GM10847 (cell line): ENCODE results near the gene RYR1.

Experiments
- POLR2A ChIP-seq: IDR thresholded peaks from 2 replicates; pipeline ENCODE4 v1.6.1; 2011; ENCODE audit not compliant: insufficient read length; ENCODE audit errors: extremely low read depth

RYR1 gene

DNA sequence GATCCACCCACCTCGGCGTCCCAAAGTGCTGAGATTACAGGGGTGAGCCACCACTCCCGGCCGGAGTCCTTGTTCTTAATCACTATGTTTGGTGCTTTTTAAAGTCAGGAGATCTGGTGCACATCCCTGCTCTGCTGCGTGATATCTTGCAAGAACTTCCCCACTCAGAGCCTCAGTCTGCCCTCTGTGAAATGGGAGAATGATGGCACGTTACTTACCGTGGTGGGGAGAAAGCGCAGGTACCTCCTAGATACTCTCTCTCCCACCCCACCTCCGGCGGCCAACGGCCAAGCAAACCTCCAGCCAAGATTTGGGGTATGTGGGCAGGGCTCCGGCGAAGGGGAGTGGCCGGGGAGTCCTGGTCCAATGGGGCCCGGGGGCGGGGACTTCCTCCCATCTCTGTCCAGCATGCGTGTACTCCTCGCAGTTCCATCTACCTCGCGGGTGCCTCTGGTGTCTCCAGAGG, at the start of gene RYR1:
RYR1 (plus strand) TSS at position 424 of the 466 bp plus-strand sequence. CDS start 139 bp downstream, outside the sequence.
- TF ChIP-seq POLR2A = no peak

DNA sequence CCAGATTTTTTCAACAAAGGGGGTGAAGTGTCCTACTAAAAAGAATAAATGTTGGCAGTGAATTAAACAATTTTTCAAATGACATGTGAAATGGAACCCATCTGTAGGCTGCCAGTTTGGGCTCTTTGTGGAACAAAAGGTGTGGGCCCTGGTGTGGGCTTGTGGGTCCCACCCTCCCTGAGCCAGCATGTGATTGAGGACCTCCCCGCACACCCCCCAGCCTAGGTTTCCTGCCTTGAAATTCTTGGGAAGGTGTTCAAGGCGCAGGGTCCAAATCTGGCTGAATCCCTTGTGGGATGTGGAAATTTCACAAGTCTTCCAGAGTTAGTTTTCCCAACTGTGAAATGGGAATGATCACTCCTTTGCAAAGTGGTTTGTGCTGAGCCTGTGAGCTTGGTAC, 49.7 kb upstream of the RYR1 start:
- no peak for TF ChIP-seq POLR2A

DNA sequence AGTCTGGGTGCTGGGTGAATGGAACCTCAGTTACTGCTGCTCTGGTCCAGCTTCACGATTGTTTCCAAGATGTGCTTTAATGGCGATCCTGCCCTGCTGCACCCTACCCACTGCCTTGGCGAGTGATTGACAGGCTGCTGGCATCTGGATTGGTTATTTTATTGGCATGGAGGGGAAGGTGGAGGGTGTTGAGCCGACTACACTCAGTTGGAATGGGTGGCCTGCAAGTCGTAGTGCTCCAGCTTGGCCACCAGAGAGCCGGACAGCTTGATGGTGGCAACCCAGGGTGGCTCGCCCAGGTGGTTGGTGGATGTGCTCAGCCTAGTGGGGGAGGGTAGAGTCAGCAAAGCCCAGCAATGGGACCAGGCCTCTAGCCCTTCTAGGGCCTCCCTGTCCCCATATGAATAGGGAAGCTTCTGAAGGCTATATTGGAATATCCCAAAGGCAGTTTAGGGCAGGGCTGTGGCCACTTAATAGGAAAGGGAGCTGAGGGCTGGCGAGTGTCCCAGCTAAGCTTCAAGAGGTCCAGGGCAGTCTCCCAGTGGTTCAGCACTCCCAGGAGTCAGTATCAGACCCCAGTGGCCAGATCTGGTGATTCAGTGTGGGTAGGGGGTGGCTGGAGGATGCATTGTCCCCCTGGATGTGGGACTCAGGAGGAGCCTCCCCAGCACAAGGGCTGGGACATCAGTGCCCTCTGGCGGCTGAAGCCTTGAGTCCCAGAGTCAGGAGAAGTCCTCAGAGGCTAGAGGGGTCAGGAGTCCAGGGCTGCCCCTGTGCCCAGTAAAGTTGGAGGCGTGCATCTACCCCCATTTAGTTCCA, 49.1 kb upstream of the RYR1 start:
- no peak for TF ChIP-seq POLR2A

DNA sequence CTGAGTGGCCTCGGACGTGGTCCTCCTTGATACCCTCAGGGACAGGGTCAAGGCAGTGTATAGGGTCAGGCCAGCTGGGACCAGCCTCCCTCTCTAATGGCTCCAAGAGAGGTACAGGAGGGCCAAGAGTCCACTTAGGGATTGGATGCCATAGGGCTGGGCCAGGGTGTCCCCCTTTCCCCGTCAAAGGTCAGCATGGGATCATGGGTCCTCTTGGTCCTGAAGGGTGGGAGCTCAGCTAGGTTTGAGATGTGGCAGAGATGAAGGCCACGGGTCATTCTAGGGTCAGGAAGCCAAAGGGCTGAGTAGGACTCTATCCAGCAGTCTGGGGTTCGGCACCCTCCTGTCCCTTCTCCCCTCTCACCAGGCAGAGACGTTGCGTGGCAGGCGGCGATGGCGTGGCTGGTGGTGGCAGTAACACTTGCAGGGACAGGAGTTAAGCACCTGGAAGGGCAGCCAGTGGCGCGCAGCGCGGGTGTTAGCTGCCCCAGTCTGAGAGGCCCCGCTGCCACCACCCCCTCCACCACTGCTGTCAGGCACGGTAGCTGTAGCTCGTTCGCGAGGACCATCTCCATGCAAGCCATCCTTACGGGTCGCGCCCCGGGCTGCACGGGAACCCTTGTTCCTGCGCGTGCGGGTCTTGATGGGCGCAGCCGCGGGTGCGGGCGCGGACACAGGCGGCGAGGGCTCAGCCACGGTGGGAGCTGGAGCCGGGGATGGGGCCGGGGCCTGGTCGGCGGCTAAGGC, 48.3 kb upstream of the RYR1 start:
- no peak for TF ChIP-seq POLR2A

DNA sequence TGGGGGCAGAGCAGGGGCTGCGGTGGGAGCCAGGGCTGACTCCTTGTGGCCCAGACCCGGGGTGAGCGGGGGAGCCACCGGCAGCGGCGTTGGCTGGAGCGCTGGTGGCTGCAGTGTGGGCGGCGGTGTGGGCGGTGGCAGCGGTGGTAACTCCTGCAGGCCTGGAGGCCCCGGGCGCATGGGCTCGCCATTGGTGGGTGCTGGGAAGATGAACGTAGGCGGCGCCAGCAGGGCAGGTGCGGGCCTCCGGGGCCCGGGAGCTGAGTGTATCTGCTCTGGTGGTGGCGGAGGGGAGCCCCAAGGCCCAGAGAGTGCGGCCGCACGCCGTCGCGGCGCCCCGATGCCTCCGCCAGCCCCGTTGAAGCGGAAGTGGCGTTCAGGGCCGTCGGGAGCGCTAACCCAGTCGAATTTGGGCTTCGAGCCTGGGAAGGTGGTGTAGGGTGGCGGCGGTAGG, 47.7 kb upstream of the RYR1 start:
- TF ChIP-seq POLR2A = no peak

DNA sequence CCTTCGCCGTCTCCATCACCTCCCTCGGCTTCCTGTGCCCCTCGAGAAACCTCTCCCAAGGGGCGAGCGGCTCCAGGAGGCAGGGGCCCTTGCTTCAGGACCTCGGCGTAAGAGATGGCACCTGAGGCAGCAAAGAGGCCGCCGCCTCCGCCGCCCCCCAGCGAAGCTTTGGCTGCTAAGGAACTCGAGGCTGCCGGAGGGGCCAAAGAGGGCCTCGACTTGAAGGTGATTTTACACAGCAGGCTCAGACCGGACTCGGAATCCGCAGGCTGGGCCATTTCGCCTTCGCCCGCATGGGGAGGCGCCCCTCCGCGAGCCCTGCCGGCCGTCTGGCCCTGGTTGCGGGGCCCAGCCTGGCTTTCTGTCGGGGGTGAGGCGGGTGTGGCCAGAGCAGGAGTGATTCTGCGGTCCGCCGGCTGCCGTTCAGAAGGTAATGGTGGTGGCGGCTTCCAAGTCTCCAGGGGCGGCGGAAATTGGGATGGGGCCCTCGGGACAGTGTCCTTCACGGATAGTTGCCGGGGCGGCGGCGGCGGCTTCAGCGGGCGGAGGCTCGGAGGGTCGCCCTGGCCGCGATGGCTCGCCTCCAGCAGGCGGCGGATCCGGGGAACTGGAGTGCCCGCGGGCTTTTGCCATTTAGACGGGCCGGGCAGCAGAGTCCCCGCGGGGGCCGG, 47.1 kb upstream of the RYR1 start:
- TF ChIP-seq POLR2A = no peak

DNA sequence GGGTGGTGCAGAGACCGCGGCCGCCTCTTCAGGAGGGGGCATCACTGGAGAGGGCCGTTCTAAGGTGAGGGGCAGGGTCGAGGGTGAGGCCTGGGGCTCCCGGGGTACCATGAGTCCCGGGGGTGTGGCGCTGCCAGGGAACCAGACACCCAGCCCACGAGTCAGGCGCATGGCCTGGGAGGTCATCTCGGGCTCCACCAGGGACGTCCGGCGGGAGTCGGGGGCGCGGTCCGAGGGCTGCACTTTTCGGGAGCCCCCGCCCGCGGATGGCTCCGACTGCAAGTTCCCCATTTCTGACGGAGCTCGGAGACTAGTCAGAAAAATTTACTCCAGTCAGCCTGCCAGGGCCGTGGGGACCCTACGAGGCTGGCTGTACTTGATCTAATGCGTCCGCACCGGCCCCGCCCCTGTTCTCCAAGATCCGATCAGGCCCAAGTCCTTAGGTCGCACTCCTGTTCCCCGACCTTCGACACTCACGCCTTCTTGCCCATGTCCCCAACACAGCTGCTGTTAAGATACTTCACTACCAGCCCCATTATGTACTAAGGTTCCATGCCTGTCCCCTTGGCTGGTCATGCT, 46.4 kb upstream of the RYR1 start:
- TF ChIP-seq POLR2A = no peak

DNA sequence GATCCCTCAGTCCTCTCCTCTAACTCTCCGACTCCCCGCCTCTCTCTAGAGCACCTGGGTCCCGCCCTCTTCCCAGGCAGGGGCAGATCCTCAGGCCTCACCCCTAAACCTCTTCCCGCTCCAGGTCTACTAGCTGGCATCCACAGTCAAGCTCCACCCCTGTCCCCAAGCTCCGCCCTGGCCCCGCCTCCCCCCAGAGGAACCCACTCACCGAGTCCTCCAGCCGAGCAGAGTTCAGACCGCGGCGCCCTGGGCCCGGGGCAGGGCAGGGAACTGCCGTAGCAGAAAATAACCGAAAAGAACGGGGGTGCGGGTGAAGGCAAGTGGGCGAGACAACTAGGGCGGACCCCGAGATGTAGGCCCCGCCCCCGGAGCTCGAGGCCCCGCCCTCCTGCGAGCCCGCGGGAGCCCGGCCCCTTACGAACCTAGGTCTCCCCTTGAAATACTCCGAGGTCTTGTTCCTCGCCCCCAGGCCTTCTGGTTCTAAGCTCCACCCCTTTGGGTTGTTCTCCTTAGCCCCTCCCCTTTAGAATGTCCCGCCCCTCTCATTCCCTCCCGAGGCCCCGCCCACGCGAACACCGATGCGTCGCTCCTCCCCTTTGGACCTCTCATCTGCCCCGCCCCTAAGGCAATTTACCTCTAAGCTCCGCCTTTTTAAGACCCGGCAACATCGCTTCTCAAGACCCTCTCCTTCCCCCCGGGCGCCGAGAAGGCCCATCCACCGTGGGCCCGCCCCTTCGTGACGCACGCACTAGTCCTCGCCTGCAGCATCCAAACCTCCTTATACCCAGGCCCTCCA, 45.7 kb upstream of the RYR1 start, which contains the start of gene GGN:
GGN (minus strand) TSS at position 485 of the 799 bp plus-strand sequence. CDS start 773 bp downstream, outside the sequence.
- no peak for TF ChIP-seq POLR2A

DNA sequence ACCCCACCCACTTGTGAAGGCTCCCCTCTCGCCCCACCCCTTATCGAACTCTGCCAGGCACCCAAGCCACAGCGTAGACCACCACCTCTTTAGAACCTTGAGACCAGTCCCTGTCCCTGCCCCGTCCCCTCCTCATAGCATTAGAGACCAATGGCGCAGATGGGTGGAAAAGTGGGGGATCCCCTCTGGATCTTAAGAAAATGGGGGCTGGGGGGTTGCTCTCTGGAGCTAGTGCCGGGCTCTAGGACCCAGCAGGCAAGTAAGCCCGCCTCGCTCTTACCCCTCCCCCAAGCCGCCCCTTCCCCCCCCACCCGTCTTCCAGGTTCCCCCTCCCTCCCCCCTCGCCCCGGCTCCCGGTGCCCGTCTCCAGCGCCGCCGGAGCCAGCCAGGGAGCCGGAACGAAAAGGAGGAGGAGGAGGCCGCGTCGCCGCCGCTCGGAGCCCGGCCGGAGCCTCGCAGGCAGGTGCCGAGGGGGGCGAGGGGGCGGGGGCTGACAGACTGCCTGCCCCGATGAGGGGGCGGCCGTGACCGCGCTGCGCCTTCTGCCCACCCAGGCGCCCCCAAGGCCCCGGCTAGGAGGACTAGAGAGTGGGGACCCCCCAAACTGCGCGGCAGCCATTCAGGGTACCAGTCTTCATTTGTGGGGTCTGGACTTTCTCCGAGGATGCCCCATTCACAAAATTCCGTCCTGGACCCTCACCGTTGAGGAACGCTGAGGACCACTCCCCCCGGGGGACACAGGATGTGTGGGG, 45.0 kb upstream of the RYR1 start, which contains the start of gene SPRED3:
SPRED3 (plus strand) TSS at position 349 of the 752 bp plus-strand sequence. CDS start 1,606 bp downstream, outside the sequence.
- no peak for TF ChIP-seq POLR2A

DNA sequence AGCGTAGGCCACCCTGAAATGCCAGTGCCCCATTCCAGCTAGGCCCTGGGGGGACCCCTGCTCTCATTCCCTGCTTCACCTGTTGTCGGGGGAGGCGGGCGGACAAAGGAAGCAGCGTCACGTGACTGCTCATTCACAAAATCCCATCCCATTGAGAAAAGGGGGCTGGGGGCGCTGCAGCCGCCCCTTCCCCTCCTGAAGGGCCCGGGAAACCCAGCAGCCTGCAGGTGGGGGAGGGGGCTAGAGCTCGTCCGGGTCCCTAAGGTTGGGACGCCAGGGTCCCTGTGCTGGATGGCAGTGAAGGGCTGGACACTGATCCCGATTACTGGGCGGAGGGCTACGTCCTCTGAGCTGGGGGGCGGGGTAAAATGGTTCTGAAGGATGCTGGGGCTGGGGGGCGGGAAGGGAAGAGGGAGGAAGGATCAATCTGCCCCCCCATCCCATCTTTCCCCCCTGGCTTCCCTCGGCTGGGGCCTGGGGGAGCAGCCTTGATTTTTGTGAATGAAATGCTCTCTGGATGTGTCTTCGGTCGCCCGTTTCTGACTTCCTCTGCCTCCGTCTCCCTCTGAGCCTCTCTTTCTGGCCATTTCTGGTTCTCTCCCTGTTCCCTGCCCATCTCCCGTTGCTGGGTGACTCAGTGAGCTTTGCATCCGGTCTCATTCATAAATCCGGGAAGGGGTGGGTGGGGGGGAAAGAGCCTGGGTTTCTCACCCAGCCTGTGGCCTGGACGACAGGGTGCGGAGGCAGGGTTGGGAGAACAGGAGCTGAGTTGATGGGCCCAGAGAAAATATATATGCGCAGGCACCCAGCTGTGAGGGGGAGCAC, 44.2 kb upstream of the RYR1 start:
- no peak for TF ChIP-seq POLR2A

DNA sequence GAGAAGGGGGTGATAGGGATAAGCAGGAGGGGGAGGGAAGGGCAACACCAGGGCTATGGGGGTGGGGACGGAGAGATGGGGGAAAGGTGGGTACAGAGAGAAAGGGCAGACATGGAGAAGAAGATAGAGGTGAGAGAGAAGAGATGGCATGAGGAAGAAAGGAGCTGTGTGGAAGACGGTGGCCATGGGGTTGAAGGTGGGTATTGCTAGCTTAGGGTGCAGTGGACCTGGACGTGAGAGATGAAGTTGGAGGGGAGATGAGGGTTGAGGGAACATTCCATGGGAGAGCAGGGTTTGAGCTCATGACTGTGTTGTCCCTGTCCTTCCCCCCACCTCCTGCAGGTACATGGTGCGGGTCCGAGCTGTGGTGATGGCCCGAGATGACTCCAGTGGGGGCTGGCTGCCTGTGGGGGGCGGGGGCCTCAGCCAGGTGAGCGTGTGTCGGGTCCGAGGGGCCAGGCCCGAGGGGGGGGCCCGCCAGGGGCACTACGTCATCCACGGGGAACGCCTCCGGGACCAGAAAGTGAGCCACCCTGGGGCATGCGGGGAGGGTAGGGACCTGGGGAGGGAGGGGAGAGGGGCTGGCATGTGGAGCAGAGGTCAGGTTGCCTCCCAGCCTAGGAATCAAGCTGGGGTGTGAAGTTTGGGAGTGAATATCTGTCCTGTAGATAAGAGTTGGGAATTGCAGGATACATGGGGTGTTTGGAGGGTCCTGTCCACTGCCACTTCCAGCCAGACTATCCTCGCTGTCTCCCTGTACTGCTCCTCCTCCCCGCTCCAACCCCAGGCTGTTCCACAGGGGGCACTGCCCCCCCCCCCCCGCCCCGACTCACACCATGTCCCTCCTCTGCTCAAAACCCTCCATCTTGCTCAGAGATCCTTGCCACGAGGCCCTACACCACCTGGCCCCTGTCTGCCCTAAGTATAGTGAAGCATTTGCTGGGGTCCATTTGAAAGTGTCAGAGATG, 43.2 kb upstream of the RYR1 start:
- TF ChIP-seq POLR2A = no peak

DNA sequence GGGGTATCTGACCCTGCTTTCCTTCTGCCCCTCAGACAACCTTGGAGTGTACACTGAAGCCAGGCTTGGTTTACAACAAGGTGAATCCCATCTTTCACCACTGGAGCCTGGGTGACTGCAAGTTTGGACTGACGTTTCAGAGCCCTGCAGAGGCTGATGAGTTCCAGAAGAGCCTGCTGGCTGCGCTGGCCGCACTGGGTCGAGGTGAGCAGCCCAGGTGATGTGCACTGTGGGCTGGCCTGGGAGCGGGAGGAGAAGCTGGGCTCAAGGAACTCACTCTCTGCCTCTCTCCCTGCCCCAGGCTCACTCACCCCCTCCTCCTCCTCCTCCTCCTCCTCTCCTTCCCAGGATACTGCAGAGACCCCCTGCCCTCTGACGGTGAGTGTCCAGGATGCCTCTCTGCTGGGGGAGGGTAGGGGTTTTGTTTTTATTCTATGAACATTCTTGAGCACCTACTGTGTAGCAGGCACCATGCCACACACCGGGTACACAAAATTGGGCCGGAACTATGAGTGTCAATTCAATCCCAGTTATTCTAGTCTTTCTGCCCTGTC, 41.5 kb upstream of the RYR1 start:
- TF ChIP-seq POLR2A = no peak
